ENCODE data around the gene CD83.

The CD83 gene

DNA sequence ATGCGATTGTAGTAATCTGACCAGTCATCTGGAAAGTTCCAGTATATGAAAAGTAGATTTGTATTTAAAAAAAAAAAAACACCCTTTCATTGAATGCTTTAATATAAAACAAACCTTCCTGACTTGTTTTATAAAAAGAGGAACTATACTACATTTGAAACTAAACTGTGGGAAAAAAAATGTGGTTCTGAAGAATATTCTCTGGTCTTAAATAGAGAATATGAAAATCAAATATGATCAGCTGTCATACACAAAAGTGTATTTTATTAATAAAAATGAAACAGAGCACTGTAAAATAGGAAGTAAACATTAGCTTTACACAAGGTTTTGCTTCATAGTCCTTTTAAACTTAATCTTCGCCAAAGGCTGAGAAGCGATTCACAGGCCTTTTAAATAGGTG is 25.3 kb upstream of the CD83 start:
- no peak for DNase-seq

DNA sequence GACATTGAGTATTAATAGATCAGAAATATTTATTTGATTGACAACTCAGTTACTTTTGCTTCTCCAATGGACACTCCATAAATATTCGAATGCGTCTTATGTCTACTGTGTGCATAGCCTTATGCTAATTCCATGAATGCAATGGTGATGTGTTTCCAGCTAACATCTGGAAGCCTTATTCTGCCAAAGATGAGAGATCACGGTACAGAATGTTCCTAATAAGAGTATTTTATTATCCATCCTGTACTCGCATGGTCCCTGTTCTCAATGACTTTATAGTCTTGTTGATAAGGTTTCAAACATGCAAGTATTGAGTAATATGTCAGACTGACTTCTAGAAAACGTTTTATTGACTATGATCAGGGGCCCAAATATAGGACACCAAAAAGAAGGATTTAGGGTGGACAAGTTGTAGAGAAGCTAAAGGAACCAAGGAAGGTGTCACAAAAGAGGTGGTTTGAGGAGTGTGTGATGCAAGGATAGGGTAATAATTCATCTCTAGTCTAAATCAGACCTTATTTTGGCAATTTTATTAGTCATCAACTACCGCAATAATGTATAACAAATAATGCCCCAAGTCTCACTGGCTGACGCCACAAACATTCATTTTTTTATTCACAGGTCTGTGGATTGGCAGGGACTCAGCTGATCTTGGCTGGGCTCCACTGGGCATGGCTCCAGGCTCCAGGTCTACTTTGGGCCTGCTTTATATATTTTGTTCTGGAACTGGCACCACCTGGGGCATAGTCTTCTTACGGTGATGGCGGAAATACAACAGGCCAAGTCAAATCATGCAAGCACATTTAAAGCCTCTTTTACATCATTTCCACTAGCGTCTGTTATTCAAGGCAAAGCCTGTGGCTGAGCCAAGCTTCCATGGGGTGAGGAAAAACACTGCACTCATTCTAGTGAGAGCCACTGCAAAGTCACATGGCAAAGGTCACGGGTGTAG is 24.5 kb upstream of the CD83 start:
- DNase-seq = no peak

DNA sequence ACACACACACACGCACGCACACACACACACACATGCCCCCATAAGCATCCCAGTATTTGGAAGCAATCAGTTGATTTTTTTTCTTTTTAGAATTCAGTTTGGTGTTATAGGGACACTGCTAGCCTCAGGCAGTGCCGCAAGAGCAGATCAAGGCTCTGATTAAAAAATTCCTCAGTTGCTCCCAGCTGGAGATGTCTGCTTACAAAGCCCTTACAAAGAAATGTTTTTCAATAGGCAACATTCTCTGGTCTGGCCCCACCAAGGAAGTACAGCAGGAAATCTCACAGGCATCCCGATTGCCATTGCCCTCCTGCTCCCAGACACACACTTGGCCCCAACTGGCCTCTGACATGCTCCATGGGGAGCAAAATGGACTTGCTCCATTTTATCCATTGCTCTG is 22.9 kb upstream of the CD83 start:
- DNase-seq = no peak

DNA sequence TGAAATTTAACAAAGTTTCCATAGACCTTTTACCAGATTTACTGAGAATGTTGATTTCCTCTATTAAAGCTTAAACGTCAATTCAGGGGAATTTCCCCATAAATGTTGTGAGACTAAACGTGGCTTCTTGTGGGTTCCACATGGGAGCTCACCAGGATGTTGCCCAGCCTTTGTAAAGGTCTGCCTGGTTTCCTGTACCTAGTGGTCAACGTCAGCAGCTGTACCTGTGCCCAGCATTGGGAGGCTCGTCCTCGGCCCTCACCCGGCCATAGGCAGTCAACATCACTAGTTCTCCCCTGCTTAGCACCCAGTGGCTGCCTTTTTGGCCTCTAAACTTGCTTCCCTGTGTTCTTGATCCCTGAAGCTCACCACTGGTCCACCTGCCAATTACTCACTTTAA is 22.1 kb upstream of the CD83 start:
- no peak for DNase-seq

DNA sequence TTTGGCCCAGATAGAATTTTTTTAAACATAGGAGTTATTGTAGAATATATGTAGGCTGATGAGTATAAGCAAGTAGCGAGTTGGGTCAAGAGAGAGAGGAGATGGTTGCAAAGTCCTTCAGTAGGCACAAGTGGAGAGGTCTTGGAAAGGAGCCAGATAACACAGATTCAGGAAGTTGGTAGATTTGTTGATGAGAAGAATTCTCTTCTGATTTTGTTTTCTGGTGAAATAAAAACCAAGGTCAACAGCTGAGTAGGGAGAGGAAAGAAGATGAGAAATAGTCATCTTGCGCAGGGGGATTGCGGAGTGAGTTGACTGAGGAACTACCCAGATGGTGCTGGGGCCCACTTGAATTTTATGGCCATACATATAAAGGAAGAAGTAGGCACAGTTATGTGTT is 17.4 kb upstream of the CD83 start:
- no peak for DNase-seq

DNA sequence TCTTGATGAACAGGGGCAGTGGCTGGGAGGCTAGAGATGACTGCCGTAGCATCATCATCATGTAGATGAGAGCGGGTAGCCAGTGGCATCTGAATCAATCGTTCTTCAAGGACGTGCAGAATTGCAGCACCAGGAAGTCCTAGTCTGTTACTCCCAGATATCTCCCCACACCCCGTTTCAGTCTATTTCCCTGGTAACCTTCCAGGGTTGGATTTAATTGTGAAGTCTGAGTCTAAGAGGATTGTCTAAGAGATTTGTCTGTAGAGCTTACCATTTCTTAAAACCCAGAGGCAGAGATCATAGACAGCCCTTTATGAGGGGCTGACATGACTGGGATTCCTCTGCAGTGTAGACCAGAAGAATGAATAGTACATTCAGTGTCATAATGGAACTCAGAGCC is 16.6 kb upstream of the CD83 start:
- no peak for DNase-seq

DNA sequence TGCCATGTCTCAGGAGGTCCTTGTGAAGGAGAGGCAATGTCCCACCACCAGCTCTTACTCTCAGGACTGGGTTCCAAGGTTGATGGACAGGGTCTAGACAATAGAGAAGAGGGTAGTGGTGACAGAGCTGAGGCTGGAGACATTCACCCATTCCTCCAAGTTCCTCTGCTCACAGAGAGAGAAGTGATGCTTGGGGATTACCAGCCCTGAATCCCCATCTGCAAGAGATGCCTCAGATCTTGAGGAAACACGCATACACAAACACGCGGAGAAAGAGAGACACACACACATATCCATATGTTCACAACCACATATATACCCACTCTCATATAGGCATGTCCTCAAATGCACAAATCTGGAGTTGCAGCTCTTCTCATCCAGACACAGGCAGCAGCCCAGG is 15.2 kb upstream of the CD83 start:
- DNase-seq = no peak

DNA sequence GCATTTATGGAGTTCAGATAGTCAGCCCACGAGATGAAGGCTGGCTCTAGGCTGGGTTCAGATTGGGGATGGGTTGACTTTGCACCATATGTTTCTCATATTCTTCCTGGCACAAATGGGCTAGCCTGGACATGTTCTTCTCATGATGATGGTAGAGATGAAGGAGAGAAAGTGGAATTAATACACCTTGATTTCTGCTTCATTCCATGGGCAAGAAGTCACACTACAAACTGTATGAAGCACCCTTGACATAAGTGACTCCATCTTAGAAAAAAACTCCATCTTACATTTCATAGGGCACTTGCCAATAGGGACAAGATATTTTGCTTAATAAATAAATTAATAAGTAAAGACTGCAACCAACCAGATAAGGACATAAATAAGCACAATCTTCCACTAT is 12.0 kb upstream of the CD83 start:
- DNase-seq = no peak

DNA sequence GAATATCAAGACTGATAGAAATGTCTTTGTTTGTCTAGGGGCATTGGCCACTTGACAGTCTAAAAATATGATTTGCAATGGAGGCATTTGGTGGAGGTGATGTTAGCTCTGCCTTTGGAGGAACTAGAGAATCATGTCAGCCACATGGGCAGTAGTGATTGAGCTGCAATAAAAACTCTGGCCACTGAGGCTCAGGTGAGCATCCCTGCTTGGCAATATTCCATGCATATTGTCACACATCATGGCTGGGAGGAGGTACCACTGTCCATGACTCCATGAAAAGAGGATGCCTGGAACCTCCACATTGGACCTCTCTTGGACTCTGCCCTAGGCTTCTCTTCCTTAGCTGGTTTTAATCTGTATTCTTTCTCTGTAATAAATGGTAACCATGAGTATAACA is 10.6 kb upstream of the CD83 start:
- no peak for DNase-seq

DNA sequence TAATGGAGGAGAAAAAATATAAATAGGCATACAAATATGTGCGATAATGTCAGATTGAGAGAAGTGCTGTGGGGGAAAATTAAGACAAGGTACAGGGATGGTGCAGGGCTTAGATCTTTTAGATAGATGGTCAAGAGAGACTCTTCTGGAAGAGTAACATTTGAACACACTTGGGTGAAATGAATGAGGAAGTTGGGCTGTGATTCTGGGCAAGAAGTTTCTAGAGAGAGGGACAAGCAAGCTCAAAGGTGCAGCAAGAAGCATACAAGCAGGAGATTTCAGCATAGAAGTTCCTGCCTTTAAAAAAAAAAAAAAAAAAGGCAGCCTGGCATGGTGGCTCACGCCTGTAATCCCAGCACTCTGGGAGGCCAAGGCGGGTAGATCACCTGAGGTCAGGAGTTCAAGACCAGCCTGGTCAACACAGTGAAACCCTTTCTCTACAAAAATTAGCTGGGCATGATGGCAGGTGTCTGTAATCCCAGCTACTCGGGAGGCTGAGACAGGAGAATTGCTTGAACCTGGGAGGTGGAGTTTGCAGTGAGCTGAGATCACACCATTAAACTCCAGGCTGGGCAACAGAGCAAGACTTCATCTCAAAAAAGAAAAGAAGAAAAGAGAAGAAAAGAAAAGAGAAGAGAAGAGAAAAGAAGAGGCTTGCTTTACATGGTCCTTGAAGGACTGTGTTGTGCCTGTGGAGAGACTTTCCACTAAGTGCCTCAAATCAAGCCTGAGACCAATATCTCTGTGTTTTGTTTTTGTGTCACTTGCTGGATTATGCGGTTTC is 9.7 kb upstream of the CD83 start:
- DNase-seq = no peak

DNA sequence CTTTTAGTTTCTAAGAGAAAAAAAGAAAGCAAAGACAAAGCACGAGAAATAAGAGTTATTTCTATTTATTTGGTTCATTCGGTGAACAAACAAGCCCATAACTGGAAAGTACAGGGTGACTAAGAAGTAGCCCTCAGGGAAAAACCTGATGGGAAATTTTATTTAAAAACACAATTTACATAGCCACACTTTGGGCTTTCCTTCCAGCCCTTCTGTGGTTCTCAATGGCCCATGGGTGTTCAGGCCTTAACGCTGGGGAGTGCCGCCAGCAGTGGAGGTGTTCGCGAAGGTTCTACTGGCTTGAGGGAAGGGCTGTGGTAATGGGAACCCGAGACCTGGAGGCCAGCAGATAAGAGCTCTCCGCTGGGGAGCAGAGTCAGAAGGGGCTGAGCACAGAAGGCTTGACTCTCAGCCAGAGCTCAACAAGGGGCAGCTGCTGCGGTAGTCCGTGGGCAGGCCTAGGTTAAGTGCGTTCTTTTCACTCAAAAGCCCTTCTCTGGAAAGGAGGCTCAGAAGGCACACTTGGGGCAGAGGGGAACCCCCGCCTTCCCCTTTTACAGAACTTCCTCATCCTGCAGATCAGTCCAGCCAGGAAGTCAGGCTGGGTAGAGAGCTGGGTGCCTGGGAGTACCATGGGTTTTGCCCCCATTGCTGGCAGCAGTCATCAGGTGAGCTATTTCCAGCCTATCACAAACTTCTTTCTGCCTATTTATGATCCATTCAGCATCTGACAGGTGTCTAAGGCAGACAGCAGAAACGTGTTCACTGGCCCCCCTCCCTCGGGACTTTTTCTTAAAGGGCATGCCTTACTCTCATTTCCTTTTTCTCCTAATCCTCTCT is 8.8 kb upstream of the CD83 start:
- DNase-seq = peak; percentile 88 to 92

DNA sequence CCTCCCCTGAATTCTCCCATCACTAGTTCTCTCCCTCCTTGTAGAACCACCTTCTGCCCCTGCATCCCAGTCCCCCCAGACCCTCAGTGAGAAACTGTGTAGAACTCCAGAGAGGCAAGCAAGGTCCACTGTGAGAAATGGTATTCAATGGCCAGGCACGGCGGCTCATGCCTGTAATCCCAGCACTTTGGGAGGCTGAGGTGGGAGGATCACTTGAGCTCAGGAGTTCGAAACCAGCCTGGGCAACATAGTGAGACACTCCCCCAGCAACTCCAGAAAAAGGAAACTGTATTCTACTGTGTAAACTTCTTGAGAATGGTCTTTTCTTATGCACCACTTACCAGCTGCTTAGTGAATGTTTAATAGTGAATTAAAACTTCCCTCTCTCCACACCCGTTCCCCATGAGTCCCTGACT is 8.2 kb upstream of the CD83 start:
- no peak for DNase-seq

DNA sequence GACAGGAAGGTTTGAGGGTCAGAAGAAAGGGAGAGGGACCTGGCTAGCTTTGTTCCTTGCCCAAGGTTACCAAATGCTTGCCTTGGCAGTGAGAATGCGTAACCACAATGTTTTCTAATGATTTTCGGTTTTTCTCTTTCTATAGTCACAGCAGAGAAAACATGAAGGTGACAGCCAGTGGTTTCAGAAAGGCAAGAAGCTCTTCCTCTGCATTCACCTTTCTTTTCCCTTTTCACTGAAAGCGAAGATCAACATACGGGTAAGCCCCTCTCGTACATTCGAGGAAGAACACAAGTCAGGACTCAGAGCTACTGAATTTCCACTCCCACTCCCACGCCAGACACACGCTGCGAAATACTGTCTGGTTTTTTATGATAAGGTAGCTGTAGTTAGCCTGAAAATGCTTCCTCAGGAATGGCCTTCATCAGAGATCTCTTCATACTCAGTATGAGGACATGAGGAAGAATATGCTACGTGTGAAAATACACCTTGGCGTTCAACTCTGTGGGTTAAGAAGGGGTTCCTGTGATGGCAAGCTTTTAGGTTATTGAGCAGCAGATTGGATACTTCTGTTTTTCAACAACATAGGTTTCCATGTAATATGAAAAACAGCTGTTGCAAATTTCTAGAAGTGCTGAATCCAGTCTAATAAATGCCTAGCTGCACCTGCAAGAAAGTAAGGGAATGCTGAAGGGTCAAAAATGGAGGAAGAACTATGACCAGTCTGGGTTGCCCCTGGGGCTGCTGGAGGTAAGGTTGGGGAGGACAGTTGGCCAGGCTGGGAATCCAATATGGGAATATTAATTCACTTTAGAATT is 7.4 kb upstream of the CD83 start:
- DNase-seq = no peak

DNA sequence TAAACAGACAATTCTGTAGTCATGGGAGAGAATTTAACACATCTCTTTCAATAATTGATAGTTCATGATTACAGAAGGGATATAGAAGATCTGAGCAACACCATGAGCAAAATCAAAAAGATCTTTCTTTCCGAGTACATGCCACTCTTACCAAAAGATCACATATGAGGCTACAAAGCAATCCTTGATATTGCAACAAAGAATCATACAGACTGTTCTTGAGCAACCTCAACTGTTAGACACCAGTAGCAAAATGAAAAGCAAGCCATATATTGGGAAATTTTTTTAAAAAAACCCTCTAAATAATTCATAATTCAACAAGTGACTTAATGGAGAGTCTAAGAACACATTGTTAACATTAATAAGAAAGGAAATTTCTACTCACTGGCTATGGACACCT is 3.6 kb upstream of the CD83 start:
- DNase-seq = peak; percentile 94

DNA sequence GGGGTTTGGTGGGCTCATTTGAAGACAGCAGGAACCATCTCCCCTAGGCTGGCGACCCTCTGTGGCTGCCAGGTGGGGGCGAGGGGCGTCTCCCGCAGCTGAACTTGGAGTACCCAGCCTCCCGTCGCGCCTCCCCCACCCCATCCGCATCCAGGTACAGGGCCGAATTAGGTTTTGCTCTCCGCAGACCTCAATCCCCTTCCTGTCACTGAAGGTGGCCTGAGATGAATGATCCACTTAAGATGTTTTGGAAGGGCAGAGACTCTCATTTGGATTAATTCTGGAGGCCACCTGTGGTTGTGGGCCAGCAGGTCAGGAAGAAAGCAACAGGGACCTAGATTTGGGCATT is 493 bp downstream of the CD83 start:
- no peak for DNase-seq

DNA sequence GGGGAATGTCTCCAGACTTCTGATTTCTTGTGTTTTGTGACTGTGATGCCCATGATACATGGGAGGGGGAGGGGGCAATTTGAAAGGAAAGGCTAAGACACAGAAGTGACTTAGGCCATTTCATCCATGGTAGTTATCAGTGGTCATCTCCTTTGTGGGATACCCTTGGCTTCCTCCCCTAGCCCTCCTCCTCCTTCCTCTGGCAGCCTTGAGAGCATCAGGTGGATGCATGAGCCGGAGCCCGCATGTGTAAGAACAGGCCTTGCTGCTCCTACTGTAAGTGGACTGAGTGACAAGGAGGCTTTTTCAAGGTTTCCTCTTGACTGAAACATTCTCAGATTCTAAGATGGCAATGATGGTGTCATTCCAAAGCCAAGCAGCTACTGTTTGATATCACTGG is 874 bp downstream of the CD83 start:
- DNase-seq = no peak

DNA sequence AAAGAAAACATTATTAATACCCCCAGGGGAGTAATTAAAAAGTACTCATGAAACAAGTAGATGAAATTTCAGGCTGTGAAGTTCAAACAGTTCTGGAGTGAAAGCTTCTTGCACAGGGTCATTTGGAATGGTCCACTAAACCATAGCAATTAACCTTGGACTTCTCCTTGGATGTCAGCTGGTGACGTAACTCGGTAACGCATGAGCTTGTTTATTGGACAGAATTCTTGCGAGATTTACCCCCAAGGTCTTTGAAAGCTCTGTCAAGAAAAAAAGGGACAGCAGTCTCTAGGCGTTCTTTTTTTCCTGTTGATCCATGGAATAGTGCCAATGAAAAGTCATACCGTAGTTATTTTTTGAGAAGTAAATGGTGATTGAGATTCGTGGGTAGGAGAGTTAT is 2.2 kb downstream of the CD83 start:
- no peak for DNase-seq

DNA sequence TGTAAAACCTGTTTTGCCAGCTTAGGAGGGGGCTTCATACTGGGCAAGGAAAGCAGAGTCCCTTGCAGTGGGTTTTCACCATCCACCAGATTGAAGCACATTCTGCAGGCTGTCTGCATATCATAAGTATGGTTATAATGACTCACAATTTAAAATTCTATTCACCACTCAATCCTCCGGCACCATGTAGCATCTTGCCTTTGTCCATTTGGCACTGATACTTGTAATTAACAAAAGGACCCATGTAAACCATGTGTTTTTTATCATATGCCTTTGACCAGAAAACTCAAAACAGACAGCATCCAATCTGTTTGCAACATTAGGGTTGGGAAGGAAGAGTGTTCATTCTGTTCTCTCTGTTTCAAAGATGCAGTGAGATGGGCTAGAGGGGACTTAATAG is 3.0 kb downstream of the CD83 start:
- no peak for DNase-seq

DNA sequence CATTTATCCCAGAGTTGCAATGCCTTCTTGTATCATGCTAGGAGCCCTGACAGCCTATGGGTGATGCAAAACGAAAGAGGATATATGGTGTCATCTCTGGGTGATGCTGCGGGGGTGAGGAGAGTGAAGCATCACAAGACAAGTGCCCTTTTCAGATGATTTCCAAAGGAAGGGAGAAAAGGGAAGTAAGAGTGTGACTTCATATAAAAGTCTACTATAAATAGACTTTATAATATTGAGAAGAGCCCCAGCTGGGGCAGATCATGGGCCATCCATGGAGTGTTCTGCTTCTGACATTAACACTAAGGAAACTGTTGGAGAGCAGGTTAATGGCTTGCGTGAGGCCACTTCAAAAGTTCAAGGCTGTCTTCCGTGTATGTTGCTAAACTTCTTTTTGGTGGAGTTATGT is 4.4 kb downstream of the CD83 start:
- peak; percentile 86 to 94 for DNase-seq

DNA sequence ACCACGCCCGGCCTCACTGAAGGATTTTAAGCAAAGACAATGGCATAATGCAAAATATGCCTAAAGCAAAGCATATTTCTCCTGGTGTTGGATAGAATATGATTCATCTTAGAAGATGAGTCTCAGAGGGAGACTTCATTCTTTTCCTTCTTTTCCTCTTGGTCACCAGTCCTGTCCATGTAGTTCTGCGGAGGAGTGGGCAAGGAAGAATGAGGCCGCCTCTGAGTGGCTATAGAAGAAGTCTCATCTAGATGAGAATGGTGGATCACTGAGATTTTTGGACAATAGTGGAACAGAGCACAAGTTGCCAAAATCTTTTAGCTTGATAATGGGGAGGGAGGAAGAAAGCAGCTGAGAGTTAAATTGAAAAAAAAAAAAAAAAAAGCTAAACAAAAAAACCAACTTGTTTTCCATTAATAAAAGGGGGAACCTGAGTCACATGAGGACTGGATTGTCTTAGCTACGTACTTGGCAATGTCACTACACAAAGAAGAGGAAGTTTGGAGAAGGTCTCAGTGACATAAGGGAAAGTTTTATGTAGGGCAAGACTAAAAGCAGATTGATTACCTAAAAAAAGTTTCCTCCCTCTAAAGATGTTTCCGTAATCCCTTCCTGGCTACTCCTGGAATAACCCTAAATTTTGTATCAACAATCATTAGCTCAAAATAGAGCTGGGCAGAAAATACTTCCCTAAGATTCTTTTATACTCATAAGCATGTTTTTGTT is 6.0 kb downstream of the CD83 start:
- DNase-seq = peak; percentile 76 to 84

DNA sequence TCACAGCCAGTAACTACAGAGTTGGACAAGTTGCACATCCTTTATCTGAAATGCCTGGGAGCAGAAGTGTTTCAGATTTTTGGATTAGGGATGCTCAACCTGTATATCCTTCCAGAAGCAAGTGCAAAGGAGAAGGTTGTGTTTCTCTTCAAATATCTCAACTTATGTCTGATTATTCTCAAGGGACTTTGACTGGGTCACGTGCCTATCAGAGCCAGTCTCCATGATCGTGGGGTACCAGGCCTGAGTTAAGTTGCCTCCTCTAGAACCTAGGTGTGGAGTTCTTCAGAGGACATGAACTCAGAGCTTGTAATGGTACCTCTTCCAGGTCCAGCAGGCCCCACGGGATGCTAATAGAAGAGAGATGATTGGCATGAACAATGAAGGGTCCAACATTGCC is 7.8 kb downstream of the CD83 start:
- no peak for DNase-seq

DNA sequence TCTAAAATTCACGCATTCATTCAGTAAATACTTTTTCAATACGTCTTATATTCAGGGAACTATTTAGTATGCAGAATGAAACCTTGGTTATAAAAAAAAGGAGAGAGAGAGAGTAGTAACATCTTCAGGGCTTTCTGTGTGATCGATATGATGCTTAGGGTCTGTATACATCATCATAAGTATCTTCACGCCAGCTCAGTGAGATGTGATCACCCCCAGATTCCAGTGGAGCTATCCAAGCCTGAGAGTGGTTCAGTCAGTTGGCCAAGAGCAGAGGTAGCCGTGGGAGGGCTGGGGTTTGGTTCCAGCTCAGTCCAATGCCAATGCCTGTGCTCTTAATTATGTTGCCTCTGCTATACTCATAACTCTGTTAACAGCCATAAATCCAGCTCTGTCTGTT is 8.6 kb downstream of the CD83 start:
- DNase-seq = no peak
